IMR-90 (cell line): Measurements from ENCODE around the gene HMOX2. TPM values are rescaled to one million over a fixed set of nuclear protein-coding genes. Genes with fewer than 3 reads are reported as not detected.

Source experiments
- ATAC-seq: fragments of 200-7000 bp; cut with Tn5 transposase; 2 replicates; pipeline ENCODE4 v1.9.1; 2020; ENCODE audit warnings: low read depth, mild to moderate bottlenecking, moderate library complexity
- BruUV-seq: library from RNA; stranded (reverse); fragments of 400-500 nt; replicated peaks from 2 replicates; lab custom pipeline; 2021; lab: Mats Ljungman, UMichigan
- CTCF ChIA-PET: fragments of 300-600 bp; formaldehyde crosslinking; extraction: SDS; loops from one replicate; lab custom pipeline; 2021; ENCODE audit warnings: antibody characterized with exemption; lab: Yijun Ruan, JAX
- POLR2A ChIA-PET: fragments of 300-600 bp; sonication (Branson Sonifier 250); formaldehyde crosslinking; loops from one replicate; lab custom pipeline; 2022; ENCODE audit warnings: antibody characterized with exemption; ENCODE audit not compliant: unreplicated experiment; lab: Charles Lee
- DNase-seq: peaks from one replicate; pipeline ENCODE4 v3.0.0; 2013
- H2AFZ ChIP-seq: replicated peaks from 2 replicates; pipeline ENCODE3; 2013; ENCODE audit warnings: low read length, mild to moderate bottlenecking; ENCODE audit not compliant: poor library complexity
- H2AK5ac ChIP-seq: 2 replicates; pipeline ENCODE4 v1.6.1; 2013; ENCODE audit warnings: low read depth, low read length, inconsistent platforms
- H2AK9ac ChIP-seq: replicated peaks from 2 replicates; pipeline ENCODE3; 2013; ENCODE audit warnings: mild to moderate bottlenecking, low read depth, low read length, moderate library complexity; ENCODE audit not compliant: poor library complexity
- H2BK120ac ChIP-seq: 2 replicates; pipeline ENCODE4 v1.6.1; 2013; ENCODE audit warnings: low read depth, low read length, inconsistent platforms
- H2BK15ac ChIP-seq: 3 replicates; pipeline ENCODE4 v1.6.1; 2013; ENCODE audit warnings: low read depth, low read length, inconsistent platforms
- H2BK20ac ChIP-seq: 2 replicates; pipeline ENCODE4 v1.6.1; 2013; ENCODE audit warnings: low read depth, mild to moderate bottlenecking, inconsistent platforms, low read length, moderate library complexity
- H2BK5ac ChIP-seq: 2 replicates; pipeline ENCODE4 v1.6.1; 2013; ENCODE audit warnings: mild to moderate bottlenecking, low read depth, low read length, inconsistent platforms; ENCODE audit not compliant: poor library complexity, severe bottlenecking
- H3K14ac ChIP-seq: replicated peaks from 2 replicates; pipeline ENCODE4 v1.6.1; 2013; ENCODE audit warnings: low read depth, low read length, inconsistent platforms
- H3K18ac ChIP-seq: 2 replicates; pipeline ENCODE4 v1.6.1; 2013; ENCODE audit warnings: low read depth, low read length, control low read depth
- H3K23ac ChIP-seq: 2 replicates; pipeline ENCODE4 v1.6.1; 2013; ENCODE audit warnings: low read depth, low read length, inconsistent platforms
- H3K27ac ChIP-seq: 2 replicates; pipeline ENCODE4 v1.5.1; 2013; ENCODE audit warnings: mild to moderate bottlenecking, control low read depth, low read length; ENCODE audit not compliant: insufficient read depth
- H3K27me3 ChIP-seq: 2 replicates; pipeline ENCODE4 v1.6.1; 2013; ENCODE audit warnings: low read length; ENCODE audit not compliant: control insufficient read depth, insufficient read depth
- H3K36me3 ChIP-seq: 2 replicates; pipeline ENCODE4 v1.6.1; 2013; ENCODE audit warnings: low read length, mixed read lengths; ENCODE audit not compliant: control insufficient read depth, insufficient read depth
- H3K4ac ChIP-seq: 2 replicates; pipeline ENCODE4 v1.6.1; 2013; ENCODE audit warnings: low read depth, low read length, inconsistent platforms
- H3K4me1 ChIP-seq: 2 replicates; pipeline ENCODE4 v1.6.1; 2013; ENCODE audit warnings: low read length, mixed read lengths; ENCODE audit not compliant: control insufficient read depth, insufficient read depth
- H3K4me2 ChIP-seq: 2 replicates; pipeline ENCODE4 v1.6.1; 2013; ENCODE audit warnings: low read depth, mild to moderate bottlenecking, control low read depth, low read length, moderate library complexity
- H3K4me3 ChIP-seq: 2 replicates; pipeline ENCODE4 v1.5.1; 2013; ENCODE audit warnings: low read depth, mild to moderate bottlenecking, control low read depth, low read length, moderate library complexity; ENCODE audit not compliant: insufficient read depth
- H3K56ac ChIP-seq: 2 replicates; pipeline ENCODE4 v1.6.1; 2013; ENCODE audit warnings: low read length, inconsistent platforms; ENCODE audit not compliant: insufficient read depth; ENCODE audit errors: extremely low read depth
- H3K79me1 ChIP-seq, 2 experiments: 2 replicates each; pipeline ENCODE4 v1.6.1; 2013; ENCODE audit warnings: low read length in 2 of 2, inconsistent platforms in 1 of 2, low read depth in 1 of 2
- H3K9ac ChIP-seq: 2 replicates; pipeline ENCODE4 v1.6.1; 2013; ENCODE audit warnings: low read depth, low read length, control low read depth
- H3K9me1 ChIP-seq: 2 replicates; pipeline ENCODE4 v1.6.1; 2013; ENCODE audit warnings: low read length, inconsistent platforms; ENCODE audit not compliant: insufficient read depth
- H3K9me3 ChIP-seq: 2 replicates; pipeline ENCODE4 v1.6.1; 2013; ENCODE audit warnings: low read length; ENCODE audit not compliant: control insufficient read depth, insufficient read depth
- H4K20me1 ChIP-seq: 2 replicates; pipeline ENCODE4 v1.6.1; 2013; ENCODE audit warnings: low read length, inconsistent platforms; ENCODE audit not compliant: insufficient read depth
- H4K5ac ChIP-seq: 2 replicates; pipeline ENCODE4 v1.6.1; 2013; ENCODE audit warnings: mild to moderate bottlenecking, low read depth, low read length, control low read depth
- H4K8ac ChIP-seq, 2 experiments: 2 replicates each; pipeline ENCODE4 v1.6.1; 2013; ENCODE audit warnings: low read depth in 2 of 2, low read length in 2 of 2, control low read depth in 1 of 2, inconsistent platforms in 1 of 2
- H4K91ac ChIP-seq: 2 replicates; pipeline ENCODE4 v1.6.1; 2013; ENCODE audit warnings: low read depth, low read length, inconsistent platforms; ENCODE audit not compliant: insufficient read depth
- CHD1 ChIP-seq: IDR thresholded peaks from 2 replicates; pipeline ENCODE4 v1.6.1; 2012; ENCODE audit warnings: low read depth, low read length, improper control_type of control experiment
- MXI1 ChIP-seq: IDR thresholded peaks from 2 replicates; pipeline ENCODE4 v1.6.1; 2012; ENCODE audit warnings: low read depth, mild to moderate bottlenecking, low read length, moderate library complexity, borderline replicate concordance
- WGBS, 2 experiments: methylation state at CpG; one replicate each; pipeline versions ENCODE4 v1.1.5 to v1.1.7; 2013; ENCODE audit warnings: missing lambda C conversion rate in 2 of 2; ENCODE audit not compliant: insufficient read length in 1 of 2; ENCODE audit errors: extremely low coverage in 2 of 2; 5-methylcytosine and 5-hydroxymethylcytosine counted together
- dilution Hi-C: fragments of 300-500 bp; cut with HindIII; formaldehyde crosslinking; loops from one replicate; pipeline ENCODE4 v1.14.3; 2018; ENCODE audit warnings: low sequenced_read_pairs; ENCODE audit not compliant: unreplicated experiment
- in situ Hi-C: fragments of 300-500 bp; cut with MboI; formaldehyde crosslinking; loops from 3 replicates; pipeline ENCODE4 v1.14.3; 2019; ENCODE audit warnings: low sequenced_read_pairs, inconsistent platforms, mixed read lengths
- intact Hi-C: fragments of 100-400 bp; cut with micrococcal nuclease; formaldehyde crosslinking; loops from 2 replicates; pipeline ENCODE4 v1.10.0; 2022
- polyA plus RNA-seq, 3 experiments: library from polyadenylated mRNA; depleted of rRNA; stranded (reverse); fragments of >200 nt; gene quantifications; 2 replicates each; pipeline ENCODE4 v1.2.3, GENCODE V29; 2012; ENCODE audit warnings: low replicate concordance in 1 of 3
- total RNA-seq: library from RNA; depleted of rRNA; stranded (reverse); fragments of >200 nt; gene quantifications from 2 replicates; pipeline ENCODE4 v1.2.3, GENCODE V29; 2012

The HMOX2 gene
- total and polyA plus RNA-seq, 2 of the 4 experiments (the other 2 are of a cell fraction), result 93.9 to 98.8 TPM

- Histone ChIP-seq H2BK20ac (no peak overlapping the region; the same call in 1 of the 2 replicates), H2BK15ac (peak overlapping the region; percentile 32; the same call in 1 of the 3 replicates), H2AFZ (no peak overlapping the region), H3K56ac (no peak overlapping the region), H3K36me3 (no peaks in the 10 kb centered on the region; the same call in 1 of the 2 replicates), H3K18ac (no peak overlapping the region), H3K4me3 (no peak overlapping the region), H4K20me1 (peaks cover 9% of the 10 kb centered on the region), H3K9me3 (no peaks in the 10 kb centered on the region), H2AK9ac (no peak overlapping the region), H3K79me1 (peaks cover 34 to 89% of the 10 kb centered on the region in 2 experiments), H4K5ac (no peak overlapping the region), H2AK5ac (peak overlapping the region; percentile 81), H3K4me2 (no peak overlapping the region), H3K9me1 (peaks cover 32% of the 10 kb centered on the region), H3K4ac (peak overlapping the region; percentile 70), H2BK5ac (no peak overlapping the region), H3K9ac (no peak overlapping the region), H4K91ac (peak overlapping the region; percentile 50), H3K23ac (no peak overlapping the region; the same call in 1 of the 2 replicates), H2BK120ac (0 out of 2 replicates have a peak overlapping the region, but pooled peaks have one; percentile 44), H3K14ac (no peak overlapping the region), H3K4me1 (peaks cover 30% of the 10 kb centered on the region), H3K27me3 (no peaks in the 10 kb centered on the region), H3K27ac (no peak overlapping the region), H4K8ac (peak overlapping the region in 1 of 2 experiments; percentile 8; a peak in 1 of 4 replicates)
- BruUV-seq, result no TSS peak
- DNase-seq (no peak), ATAC-seq (no peak)
- intact Hi-C loops (no loop called here), in situ Hi-C loops (no loop called here), dilution Hi-C loops (no loop called here)
- ChIA-PET CTCF (interaction anchor here (1.0 to 1.3 kb wide), 2 partner anchors 23 to 47 kb away, joined by 3 to 4 read pairs; no protein-coding TSS in a partner anchor), POLR2A (no interaction called here)
- WGBS, 2 experiments, result 100% methylated on average over 2 of the region's 8 CpGs; no CpG with 5 or more reads in 1 of the 2 experiments
- no peak for TF ChIP-seq MXI1
- no peak for TF ChIP-seq CHD1
Observed at GRCh38 chr16:4498546-4499195, 22.5 kb downstream of the HMOX2 start.
